ENCODE data around the gene NAXD.

DNA sequence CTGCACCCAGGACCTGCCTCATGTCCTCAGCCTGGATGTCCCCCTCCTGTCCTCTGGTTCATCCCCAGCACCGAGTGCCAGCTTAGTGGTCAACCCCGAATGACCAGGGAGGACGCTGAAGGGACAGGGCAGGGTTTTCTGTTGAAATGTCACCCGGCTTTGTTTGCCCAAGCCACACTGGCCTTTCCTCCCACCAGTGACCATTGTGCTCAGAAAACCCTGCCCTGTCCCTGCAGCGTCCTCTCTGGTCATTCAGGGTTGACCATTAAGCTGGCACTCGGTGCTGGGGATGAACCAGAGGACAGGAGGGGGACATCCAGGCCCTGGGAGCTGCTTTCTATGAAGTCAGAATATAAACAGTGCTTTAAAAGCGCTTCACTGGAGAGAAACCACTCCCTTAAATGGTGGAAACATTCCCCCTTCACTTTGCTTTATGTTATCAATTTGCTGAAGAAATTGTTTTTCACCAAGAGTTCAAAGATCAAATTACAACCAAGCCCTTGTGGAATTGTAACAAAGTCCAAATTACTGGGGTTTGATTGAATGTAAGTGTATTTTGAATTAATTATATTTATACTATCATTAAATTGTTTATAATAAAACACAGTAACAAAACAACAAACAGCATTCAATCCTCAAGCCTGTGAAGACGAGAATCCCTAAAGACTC is 69.2 kb downstream of the NAXD start:
- TF ChIP-seq CEBPB (IDR thresholded peaks at IDR 0.05; ENCODE audit: low read depth) (no peak), JUND (IDR thresholded peaks at IDR 0.05) (no peak), POLR2AphosphoS5 (IDR thresholded peaks at IDR 0.05; ENCODE audit: low read depth, low read length) (no peak)
- TF ChIP-seq, protein P1, sequence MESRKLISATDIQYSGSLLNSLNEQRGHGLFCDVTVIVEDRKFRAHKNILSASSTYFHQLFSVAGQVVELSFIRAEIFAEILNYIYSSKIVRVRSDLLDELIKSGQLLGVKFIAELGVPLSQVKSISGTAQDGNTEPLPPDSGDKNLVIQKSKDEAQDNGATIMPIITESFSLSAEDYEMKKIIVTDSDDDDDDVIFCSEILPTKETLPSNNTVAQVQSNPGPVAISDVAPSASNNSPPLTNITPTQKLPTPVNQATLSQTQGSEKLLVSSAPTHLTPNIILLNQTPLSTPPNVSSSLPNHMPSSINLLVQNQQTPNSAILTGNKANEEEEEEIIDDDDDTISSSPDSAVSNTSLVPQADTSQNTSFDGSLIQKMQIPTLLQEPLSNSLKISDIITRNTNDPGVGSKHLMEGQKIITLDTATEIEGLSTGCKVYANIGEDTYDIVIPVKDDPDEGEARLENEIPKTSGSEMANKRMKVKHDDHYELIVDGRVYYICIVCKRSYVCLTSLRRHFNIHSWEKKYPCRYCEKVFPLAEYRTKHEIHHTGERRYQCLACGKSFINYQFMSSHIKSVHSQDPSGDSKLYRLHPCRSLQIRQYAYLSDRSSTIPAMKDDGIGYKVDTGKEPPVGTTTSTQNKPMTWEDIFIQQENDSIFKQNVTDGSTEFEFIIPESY (IDR thresholded peaks at IDR 0.05; ENCODE audit: extremely low read depth, insufficient replicate concordance, low read length), result no peak

Measured in HCT116 (cell line).